Islet of Langerhans (tissue), 1 donor: ENCODE data around the gene ZNF460.

Experiments
- FAIRE-seq: peaks from one replicate; lab custom pipeline; 2011; peaks lifted over from hg19 to GRCh38; lab: Jason Lieb, UNC

Gene ZNF460

DNA sequence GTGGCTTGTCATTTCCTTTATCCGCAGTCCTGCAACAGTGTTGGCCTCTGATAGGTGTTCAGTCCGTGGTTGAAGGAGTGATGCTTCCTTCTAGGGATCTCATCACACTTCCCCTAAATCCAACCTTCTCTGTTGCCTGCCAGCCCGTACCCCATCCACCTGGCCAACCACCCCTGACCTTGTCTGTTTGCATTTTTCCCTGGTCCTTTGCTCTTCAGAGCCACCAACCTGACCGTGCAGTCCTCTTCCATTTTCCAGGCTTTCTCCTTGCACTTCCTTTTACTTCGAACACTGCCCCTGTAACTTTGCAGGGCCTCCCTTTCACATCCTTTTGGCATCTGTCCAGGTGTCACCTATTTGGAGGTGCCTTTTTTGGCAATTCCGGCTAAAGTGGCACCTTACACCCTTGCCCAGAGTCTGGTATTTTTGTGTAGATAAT lies 696 bp downstream of the ZNF460 start:
- no peak for FAIRE-seq

DNA sequence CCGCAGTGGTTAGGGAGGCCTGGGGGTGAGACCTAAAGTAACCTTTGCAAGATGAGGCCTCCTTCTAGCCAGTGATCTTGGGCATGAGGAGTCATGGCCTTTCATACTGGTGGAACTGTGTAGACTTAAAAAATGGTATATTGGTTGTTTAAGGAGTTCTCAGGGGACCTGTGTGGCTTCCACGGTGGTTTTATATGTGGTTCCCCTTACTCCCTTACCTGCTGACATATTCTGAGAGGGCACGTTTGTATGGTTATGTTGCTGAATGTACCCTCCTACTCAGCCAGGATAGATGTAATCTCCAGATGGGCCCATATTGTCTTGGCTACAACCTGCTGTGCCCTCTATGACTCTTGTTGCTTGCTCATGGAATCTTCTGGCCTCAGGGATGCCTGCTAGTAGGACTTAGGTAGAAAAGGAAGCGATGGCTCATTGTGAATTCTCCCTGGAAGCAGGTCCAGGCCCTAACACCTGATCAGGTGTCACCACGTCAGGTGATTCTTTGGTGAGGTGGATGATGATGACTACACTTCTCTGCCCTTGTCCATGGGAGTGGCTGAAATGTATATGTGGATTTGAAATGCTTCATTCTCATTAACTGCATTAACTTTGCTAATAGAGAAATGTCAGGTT lies 1.8 kb downstream of the ZNF460 start:
- no peak for FAIRE-seq

DNA sequence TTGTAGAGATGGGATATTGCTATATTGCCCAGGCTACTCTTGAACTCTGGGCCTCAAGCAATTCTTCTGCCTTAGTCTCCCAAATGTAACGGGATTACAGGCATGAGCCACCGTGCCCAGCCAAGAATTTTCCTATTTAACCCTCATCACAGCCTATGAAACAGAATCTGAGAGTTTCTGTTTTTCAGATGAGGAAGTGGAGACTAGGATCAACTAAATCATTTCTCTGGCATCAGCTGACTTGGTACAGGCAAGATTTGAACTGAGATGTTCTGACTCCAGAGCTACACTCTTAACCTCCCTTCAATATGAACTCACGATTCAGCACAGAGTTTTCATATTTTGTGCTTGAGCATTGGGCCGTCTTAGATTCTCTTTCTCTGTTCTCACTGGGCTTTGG lies 8.1 kb downstream of the ZNF460 start:
- FAIRE-seq = no peak

DNA sequence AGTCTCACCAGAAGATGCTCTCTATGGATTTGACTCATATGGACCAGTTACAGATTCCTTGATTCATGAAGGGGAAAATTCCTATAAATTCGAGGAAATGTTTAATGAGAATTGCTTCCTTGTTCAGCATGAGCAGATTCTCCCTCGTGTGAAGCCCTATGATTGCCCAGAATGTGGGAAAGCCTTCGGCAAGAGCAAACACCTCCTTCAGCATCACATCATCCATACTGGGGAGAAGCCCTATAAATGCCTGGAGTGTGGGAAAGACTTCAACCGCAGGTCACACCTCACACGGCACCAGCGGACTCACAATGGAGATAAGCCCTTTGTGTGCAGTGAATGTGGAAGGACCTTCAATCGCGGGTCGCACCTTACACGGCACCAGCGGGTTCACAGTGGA lies 10.7 kb downstream of the ZNF460 start:
- no peak for FAIRE-seq

DNA sequence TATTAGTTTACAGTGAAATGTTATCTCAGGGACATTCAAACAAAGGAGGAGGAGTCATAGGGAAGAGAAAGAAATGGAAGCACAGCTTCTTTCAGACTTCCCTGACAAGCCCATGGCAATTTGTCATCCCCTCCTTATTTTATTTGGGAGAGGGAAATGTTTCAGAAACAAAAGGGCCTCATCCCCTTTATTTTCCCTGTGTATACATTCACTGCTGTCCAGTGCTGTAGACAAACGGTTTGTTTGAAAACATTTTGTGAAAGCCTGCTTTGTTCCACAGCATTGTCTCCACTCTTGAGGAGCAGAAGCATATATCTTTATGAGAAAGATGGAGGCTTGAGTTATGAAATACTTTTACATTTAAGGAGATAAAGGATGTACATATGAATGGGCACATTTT lies 12.3 kb downstream of the ZNF460 start:
- no peak for FAIRE-seq

DNA sequence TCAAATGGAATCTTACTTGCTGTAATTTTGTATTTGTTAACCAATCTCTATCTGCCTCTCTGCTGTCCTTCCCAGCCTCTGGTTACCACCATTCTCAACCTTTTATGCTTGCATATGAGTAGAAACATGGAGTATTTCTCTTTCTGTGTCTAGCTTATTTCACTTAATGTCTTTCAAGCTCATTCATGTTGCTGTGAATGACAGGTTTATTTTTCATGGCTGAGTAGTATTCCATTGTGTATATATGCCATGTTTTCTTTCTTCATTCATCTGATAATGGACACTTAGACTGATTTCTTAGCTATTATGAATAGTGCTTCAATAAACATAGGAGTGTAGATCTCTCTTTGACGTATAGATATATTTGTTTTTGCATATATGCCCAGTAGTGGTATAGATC lies 13.4 kb downstream of the ZNF460 start:
- no peak for FAIRE-seq

DNA sequence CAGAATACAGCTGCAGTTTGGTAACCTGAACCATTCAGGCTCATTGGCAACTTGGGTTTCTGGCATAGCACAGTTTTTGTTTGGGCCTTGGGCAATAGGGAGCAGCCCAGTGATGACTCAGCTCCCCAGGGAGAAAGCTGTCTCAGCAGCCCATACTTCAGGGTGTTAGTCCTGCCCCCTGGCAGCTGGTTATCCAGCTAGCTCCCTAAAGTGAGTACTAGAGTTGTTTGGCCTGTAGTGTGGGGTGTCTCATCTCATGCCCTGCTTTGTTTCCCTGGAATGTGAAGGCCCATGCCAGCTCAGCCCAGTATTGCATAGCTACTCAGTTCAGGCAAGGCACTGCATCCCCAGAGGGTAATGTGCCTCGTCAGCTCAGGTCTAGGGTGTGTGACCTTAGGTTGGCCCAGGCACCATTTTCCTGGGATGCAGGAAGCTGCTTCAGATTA lies 21.8 kb downstream of the ZNF460 start:
- FAIRE-seq = no peak

DNA sequence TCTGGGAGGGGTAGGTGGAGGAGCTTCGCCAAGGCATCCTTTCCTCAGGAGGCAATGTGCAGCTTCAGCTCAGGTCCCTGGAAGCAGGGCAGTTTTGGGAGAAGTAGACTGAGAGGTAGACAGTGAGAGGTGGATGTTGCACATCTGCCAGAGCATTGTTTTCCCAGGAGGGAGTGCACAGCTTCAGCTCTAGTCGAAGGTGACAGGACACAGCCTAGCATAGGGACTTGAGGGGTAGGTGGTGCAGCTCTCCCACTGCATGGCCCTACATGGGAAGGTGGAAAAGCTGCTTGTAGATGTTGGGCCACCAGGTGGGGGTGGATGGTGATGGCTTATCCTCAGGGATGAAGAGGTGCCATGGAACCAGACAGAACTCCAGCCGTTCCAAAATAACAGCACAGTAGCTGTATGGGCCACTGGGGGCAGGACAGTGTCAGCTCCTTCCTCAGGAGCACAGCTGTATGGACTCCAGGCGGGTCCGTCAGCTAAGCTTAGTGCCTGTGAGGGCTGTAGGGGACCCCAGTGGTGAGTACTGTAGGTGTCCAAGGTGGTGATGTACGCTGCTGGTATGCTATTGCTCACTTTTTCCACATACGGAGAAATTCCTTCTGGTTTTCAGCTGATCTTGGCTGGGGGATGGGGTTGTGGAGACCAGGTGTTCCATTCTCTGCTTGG lies 22.6 kb downstream of the ZNF460 start:
- no peak for FAIRE-seq

DNA sequence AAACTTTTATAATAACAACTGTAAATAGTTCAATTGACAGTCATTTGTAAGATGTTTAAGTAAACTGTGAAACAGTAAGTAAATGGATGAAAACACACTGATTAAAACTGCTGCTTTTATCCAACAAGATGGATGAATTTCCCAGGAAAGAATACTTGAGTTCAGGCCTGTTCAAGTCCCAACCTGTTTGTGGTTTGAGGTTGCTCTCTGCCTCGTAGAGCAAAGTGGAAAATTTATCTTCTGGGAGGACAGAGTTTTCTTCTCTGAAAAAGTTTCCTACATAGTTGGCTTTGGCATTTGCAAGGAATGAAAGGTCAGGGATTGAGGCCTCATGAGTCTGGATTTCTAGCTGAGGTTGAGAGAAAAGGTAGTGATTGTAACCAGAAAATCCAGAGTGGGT lies 24.8 kb downstream of the ZNF460 start:
- FAIRE-seq = no peak

DNA sequence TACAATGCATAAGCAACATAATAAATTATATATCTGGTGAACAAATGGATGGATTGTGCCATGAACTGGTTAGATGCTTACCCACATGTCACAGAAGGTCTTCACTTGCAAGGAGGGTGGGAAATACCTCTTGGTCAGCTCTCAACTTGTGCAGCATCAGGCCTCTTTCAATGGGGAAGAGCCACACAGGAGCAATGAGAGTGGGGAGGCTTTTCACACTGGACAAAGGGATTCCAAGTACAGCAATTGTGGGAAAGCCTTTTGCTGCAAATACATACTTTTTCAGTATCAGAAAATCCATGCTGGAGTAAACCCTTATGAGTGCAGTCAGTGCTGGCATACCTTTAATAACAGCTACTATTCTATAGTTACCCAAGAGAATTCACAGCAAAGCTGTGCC lies 28.2 kb downstream of the ZNF460 start:
- no peak for FAIRE-seq

DNA sequence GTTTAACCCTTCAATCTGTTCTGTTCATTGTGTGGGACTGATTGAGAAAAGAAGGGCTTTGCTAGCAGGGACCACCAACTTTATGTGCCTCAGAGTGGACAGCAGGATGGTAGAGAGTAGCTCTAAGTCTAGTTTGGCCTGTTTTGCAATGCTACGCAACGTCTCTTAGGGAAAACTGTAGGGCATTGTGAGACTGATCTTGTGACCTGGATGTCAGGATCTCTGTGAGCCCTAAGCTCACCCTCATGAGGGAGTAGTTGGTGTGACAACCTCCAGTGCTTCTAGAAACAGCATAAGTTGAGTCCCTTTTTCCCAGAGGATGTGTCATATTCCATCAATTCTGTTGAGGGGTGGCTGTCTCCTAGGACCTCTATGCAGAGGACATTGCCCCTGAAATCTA lies 30.5 kb downstream of the ZNF460 start:
- no peak for FAIRE-seq

DNA sequence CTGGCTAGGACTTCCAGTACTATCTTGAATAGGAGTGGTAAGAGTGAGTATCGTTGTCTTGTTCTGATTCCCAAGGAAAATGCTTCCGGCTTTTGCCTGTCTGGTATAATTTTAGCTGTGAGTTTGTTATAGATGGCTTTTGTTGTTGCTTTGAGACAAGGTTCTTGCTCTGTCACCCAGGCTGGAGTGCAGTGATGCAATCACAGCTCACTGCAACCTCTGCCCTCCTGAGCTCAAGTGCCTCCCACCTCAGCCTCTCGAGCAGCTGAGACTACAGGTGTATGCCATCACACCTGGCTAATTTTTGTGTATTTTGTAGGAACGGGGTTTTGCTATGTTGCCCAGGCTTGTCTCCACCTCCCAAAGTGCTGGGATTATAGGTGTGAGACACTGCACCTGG lies 33.9 kb downstream of the ZNF460 start:
- no peak for FAIRE-seq

DNA sequence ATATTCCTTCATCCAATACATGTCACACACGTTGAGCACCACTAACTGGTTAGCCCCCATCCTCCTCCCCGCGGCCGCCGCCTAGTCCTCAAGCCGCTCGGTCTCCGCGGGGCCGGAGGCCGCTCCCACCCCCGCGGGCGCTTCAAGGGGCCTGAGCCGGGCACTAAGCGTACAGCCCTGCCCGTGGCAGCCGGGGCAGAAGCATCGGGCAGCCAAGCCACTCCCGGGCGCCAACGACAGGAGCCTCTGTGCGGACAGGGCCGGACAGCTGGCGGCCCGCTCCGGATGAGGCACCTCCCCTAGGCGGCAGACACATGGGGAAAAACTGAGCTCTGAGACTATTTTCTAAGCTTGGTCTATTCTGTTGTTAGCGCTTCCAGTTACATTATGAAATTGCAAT lies 37.2 kb downstream of the ZNF460 start:
- FAIRE-seq = no peak

DNA sequence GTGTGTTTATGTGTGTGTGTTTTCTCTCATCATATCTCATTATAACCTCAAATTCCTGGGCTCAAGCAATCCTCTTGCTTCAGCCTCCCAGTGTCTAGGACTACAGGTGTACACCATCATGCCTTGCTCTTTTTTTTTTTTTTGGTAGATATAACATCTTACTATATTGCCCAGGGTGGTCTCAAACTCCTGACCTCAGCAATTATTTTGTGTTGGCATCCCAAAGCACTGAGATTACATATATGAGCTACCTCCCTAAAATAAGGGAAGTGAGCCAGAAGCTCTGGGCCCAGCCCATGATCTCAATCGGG lies 39.5 kb downstream of the ZNF460 start:
- no peak for FAIRE-seq

DNA sequence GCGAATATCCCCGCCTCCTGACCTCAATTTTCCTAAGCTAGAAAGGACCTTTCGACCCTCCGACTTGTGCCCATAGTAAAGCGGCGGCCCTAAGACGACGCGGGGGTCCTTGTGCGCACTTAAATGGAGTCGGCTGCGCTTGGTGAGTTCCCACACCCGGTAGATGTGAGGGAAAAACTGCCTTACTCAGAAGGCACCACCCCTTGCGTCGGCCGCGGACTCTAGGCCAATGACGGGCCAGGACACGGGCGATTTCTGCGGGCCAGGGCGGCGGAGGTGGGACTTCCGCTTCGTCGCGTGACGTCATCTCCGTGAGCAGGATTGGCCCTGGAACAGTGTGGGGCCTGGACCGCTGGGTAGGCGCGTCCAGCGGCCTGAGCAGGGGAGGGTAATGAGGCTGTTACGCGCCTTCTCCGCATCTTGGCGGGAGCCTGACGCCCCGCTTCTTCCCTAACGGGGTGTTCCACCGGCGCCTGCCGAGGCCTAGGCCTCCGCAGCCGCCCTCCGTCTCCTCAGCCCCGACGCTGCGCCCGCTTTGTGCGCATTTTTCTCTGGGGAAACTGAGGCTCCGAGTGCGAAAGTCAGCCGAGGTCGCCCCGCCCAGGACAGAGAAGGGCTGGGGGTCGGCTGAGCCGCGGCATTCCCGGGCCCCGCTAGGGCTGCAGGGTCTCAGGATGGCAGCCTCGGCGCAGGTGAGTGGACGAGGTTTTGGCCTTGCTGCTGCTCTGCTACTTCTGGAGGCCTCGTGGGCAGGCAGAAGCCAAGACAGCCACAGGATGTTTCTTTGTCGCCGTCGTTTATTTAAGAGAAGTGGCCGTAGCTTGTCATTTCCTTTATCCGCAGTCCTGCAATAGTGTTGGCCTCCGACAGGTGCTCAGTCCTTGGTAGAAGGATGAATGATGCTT lies 40.1 kb downstream of the ZNF460 start, which contains the start of gene ZNF543:
ZNF543 (plus strand) TSS at position 293 of the 905 bp plus-strand sequence; CDS start at position 675, 382 bp downstream.
- peak; percentile 9 for FAIRE-seq

DNA sequence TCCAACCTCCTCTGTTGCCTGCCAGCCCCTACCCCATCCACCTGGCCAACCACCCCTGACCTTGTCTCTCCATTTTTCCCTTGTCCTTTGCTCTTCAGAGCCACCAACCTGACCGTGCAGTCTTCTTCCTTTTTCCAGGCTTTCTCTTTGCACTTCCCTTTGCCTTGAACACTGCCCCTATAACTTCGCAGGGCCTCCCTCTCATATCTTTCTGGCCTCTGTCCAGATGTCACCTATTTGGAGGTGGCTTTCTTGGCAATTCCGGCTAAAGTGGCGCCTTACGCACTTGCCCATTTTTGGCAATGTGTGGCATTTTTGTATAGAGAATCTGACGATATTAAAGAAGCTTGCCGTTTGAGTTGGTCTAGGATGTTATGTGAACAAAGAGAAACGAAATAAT lies 40.8 kb downstream of the ZNF460 start:
- no peak for FAIRE-seq

DNA sequence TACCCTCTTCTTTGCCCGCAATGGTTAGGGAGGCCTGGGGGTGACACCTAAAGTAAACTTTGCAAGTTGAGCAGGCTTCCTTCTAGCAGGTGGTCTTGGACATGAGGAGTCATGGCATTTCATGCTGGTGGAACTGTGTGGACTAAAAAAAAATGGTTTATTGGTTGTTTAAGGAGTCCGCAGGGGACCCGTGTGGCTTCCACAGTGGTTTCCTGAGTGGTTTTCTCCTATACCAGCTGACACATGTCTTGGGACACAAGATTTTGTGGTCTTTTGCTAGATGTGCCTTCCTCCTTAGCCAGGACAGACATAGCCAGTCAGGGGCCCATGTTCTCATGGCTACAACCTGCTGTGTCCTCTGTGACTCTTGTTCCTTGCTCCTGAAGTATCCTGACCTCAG lies 41.5 kb downstream of the ZNF460 start:
- FAIRE-seq = no peak

DNA sequence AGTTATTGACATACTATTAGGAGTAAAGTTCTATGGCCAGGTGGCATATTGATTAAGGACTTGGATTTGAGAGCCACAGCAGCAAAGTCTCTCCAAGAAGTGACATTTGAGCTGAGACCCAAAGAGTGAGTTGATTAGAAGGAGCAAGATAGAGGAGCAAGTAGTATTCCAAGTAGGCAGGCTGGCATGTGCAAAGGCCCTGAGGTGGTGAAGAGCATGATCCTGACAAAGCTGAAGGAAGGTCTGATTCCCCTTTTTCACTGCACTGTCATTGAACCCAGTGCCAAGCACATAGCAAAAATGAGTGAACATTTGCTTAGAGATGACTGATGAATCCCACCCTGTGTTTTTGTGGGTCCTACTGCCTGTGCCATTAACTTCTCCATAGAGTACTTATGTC lies 44.7 kb downstream of the ZNF460 start:
- FAIRE-seq = no peak

DNA sequence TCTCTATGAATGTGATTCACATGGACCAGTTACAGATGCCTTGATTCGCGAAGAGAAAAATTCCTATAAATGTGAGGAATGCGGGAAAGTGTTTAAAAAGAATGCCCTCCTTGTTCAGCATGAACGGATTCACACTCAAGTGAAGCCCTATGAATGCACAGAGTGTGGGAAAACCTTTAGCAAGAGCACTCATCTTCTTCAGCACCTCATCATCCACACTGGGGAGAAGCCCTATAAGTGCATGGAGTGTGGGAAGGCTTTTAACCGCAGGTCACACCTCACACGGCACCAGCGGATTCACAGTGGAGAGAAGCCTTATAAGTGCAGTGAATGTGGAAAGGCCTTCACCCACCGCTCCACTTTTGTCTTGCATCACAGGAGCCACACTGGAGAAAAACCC lies 47.7 kb downstream of the ZNF460 start:
- FAIRE-seq = no peak

DNA sequence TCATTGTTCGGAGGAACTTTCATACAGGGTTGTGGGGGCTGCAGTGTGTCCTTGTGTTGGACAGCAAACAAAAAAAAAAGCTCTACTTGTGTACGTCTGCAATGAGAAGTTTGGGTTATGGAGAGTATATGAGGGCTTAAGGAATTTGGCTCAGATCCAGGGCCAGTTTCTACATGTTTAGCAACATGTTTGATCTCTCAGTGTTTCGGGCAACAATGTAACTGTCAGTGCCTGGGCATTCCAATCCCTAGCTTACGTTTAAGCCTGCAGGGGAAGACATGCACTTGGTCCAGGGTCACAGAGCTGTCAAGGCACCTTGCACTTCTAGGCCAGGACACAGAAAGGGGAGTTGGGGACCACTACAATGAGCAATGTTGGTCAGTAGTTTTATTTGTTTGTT lies 53.9 kb downstream of the ZNF460 start:
- FAIRE-seq = no peak

DNA sequence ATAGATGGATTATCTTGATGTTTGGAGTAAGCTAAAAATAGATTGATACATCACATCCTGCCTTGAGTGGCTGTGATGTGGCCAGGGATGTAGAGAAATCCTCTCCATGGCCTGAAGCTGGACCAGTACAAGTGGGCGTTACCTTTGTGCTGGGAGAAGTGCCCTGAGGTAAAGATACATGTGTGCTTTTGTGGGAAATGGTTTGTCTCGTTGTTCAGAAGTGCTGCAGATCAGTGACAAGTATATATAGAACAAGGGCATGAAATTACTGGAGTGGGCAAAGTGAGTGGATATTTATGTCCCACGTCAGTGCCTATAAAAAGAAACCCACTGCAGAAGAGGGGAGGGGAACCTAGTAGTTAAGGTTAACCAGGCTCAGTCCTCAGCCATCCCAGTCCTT lies 58.6 kb downstream of the ZNF460 start:
- FAIRE-seq = no peak

DNA sequence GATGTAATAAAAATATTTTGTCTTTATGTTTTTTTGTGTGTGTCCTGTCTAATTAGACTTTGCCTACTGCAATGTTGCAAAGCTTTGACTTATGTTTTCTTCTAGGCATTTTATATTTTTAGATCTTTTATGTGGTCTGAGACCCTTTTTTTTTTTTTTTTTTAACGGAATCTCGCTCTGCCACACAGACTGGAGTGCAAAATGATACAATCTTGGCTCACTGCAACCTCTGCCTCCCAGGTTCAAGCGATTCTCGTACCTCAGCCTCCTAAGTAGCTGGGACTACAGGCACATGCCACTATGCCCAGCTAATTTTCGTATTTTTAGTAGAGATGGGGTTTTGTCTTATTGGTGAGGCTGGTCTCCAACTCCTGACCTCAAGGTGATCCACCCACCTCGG lies 62.3 kb downstream of the ZNF460 start:
- FAIRE-seq = no peak
